Activated CD4-positive, CD25-positive, alpha-beta regulatory T cell treated with anti-CD3 and anti-CD28 coated beads, Interleukin-2, amount 50 U/mL, for 16 hours (primary cell): ENCODE data around the gene KIF1C.

Experiments used
- DNase-seq: peaks from one replicate; pipeline ENCODE4 v3.0.0-alpha.2; 2020; ENCODE audit warnings: low read depth, low spot score

KIF1C gene

GRCh38 chr17:4969047-4969550, 28.7 kb upstream of the KIF1C start:
- DNase-seq: no peak

GRCh38 chr17:4969551-4970173, 28.1 kb upstream of the KIF1C start:
- DNase-seq: no peak

GRCh38 chr17:4970273-4970672, 27.5 kb upstream of the KIF1C start:
- no peak for DNase-seq

GRCh38 chr17:4971826-4972225, 25.9 kb upstream of the KIF1C start:
- DNase-seq: no peak

GRCh38 chr17:4972322-4972721, 25.4 kb upstream of the KIF1C start:
- DNase-seq: no peak

GRCh38 chr17:4972752-4973151, 25.0 kb upstream of the KIF1C start:
- DNase-seq: no peak

- no peak for DNase-seq
Measured at GRCh38 chr17:4973256-4974114, 24.3 kb upstream of the KIF1C start.

GRCh38 chr17:4974115-4974670, 23.6 kb upstream of the KIF1C start:
- no peak for DNase-seq

GRCh38 chr17:4978726-4979125, 19.0 kb upstream of the KIF1C start:
- DNase-seq: no peak

GRCh38 chr17:4980644-4981216, 17.0 kb upstream of the KIF1C start:
- DNase-seq: no peak

- DNase-seq: no peak
Measured at GRCh38 chr17:4982305-4982704, 15.4 kb upstream of the KIF1C start.

GRCh38 chr17:4986403-4986802, 11.3 kb upstream of the KIF1C start:
- no peak for DNase-seq

GRCh38 chr17:4986951-4987766, 10.6 kb upstream of the KIF1C start, which contains the start of gene CAMTA2:
TSS of gene CAMTA2 (minus strand) at chr17:4987675. CDS start at chr17:4986222, 1,453 bp downstream.
- peak; percentile 77 for DNase-seq

GRCh38 chr17:4987767-4988567, 9.8 kb upstream of the KIF1C start:
- no peak for DNase-seq

- DNase-seq: no peak
Measured at GRCh38 chr17:4994081-4994595, 3.6 kb upstream of the KIF1C start.

- no peak for DNase-seq
Measured at GRCh38 chr17:4998027-4998731, 429 bp downstream of the KIF1C start.

- DNase-seq: no peak
Measured at GRCh38 chr17:4998732-4999429, 1.1 kb downstream of the KIF1C start.

- DNase-seq: no peak
Measured at GRCh38 chr17:4999430-5000093, 1.8 kb downstream of the KIF1C start.
